GM21515 (cell line): Measurements from ENCODE around the gene ABHD12.
A peak's percentile ranks its signal among the peaks of the same experiment; 100 is the strongest.

Source experiments
- ATAC-seq: cut with Tn5 transposase; IDR thresholded peaks from one replicate; pipeline ENCODE4 v1.9.1; 2021; ENCODE audit not compliant: unreplicated experiment

ABHD12 gene

GRCh38 chr20:25382704-25383370, 7.8 kb downstream of the ABHD12 start:
- no peak for ATAC-seq

- no peak for ATAC-seq
Measured at GRCh38 chr20:25380945-25381614, 9.6 kb downstream of the ABHD12 start.

- no peak for ATAC-seq
Measured at GRCh38 chr20:25378884-25379733, 11.5 kb downstream of the ABHD12 start.

- ATAC-seq: no peak
Measured at GRCh38 chr20:25378189-25378883, 12.3 kb downstream of the ABHD12 start.

- ATAC-seq: no peak
Measured at GRCh38 chr20:25376886-25377285, 13.7 kb downstream of the ABHD12 start.

GRCh38 chr20:25376236-25376635, 14.4 kb downstream of the ABHD12 start:
- ATAC-seq: no peak

- ATAC-seq: no peak
Measured at GRCh38 chr20:25374842-25375241, 15.8 kb downstream of the ABHD12 start.

GRCh38 chr20:25372584-25373336, 17.9 kb downstream of the ABHD12 start:
- no peak for ATAC-seq

- ATAC-seq: no peak
Measured at GRCh38 chr20:25369971-25370370, 20.7 kb downstream of the ABHD12 start.

GRCh38 chr20:25369529-25369928, 21.1 kb downstream of the ABHD12 start:
- ATAC-seq: no peak

- no peak for ATAC-seq
Measured at GRCh38 chr20:25368976-25369375, 21.7 kb downstream of the ABHD12 start.

GRCh38 chr20:25368526-25368925, 22.1 kb downstream of the ABHD12 start:
- no peak for ATAC-seq

- no peak for ATAC-seq
Measured at GRCh38 chr20:25364879-25365699, 25.5 kb downstream of the ABHD12 start.

GRCh38 chr20:25364180-25364788, 26.4 kb downstream of the ABHD12 start:
- no peak for ATAC-seq

- ATAC-seq: no peak
Measured at GRCh38 chr20:25361287-25361683, 29.4 kb downstream of the ABHD12 start.

GRCh38 chr20:25360631-25361286, 29.9 kb downstream of the ABHD12 start:
- ATAC-seq: peak; percentile 47

GRCh38 chr20:25356271-25356933, 34.2 kb downstream of the ABHD12 start:
- ATAC-seq: no peak

- no peak for ATAC-seq
Measured at GRCh38 chr20:25355866-25356265, 34.8 kb downstream of the ABHD12 start.
